Psoas muscle (tissue), 8 donors: ENCODE results near the gene MED29. TPM values are rescaled to one million over a fixed set of nuclear protein-coding genes. Genes with fewer than 3 reads are reported as not detected.

Source experiments
- ATAC-seq, 4 donors: fragments of 200-7000 bp; cut with Tn5 transposase; one replicate each; pipeline ENCODE4 v1.9.1; 2020; ENCODE audit warnings: moderate library complexity in 3 of 4, mild to moderate bottlenecking in 2 of 4
- DNase-seq, 2 donors: peaks; one replicate each; pipeline ENCODE4 v3.0.0-alpha.2; 2020
- H3K27ac ChIP-seq: fragments of 200-600 bp; one replicate; pipeline ENCODE4 v1.8.0; 2022
- H3K27me3 ChIP-seq, 3 donors: fragments of 200-600 bp in 1 of 3; one replicate each; pipeline versions ENCODE4 v1.6.1 to v1.8.0; 2013 to 2022; ENCODE audit warnings: low read length in 2 of 3, mild to moderate bottlenecking in 2 of 3, moderate library complexity in 1 of 3; ENCODE audit not compliant: insufficient read depth in 3 of 3
- H3K36me3 ChIP-seq, 2 donors: fragments of 200-600 bp in 1 of 2; one replicate each; pipeline versions ENCODE4 v1.6.1 to v1.8.0; 2013 to 2022; ENCODE audit warnings: low read depth in 1 of 2, mild to moderate bottlenecking in 1 of 2, moderate library complexity in 1 of 2; ENCODE audit not compliant: insufficient read depth in 1 of 2
- H3K4me1 ChIP-seq: fragments of 200-600 bp; one replicate; pipeline ENCODE4 v1.8.0; 2022
- H3K4me3 ChIP-seq: fragments of 200-600 bp; one replicate; pipeline ENCODE4 v1.8.0; 2022; ENCODE audit warnings: mild to moderate bottlenecking
- H3K9me3 ChIP-seq: fragments of 200-600 bp; one replicate; pipeline ENCODE4 v1.8.0; 2022
- WGBS, 3 donors: extraction: QIAGEN DNeasy Blood & Tissue Kit; methylation state at CpG; one replicate each; pipeline versions ENCODE4 v1.1.6 to v1.1.7; 2013; 5-methylcytosine and 5-hydroxymethylcytosine counted together
- intact Hi-C, 2 donors: fragments of 100-400 bp; cut with DNase I; formaldehyde crosslinking; loops; one replicate each; pipeline versions ENCODE4 v1.11.0 to v1.14.2; 2022
- polyA plus RNA-seq, 3 donors: library from polyadenylated mRNA; stranded (reverse); fragments of 200-250 nt; gene quantifications; one replicate each; pipeline ENCODE4 v1.2.3, GENCODE V29; 2013
- total RNA-seq, 4 donors: library from RNA; stranded (reverse); fragmentation: NEBNext Ultra II Directional in 2 of 4; extraction: Animal tissue kit (Norgen Biotek cat#: 25700) in 2 of 4; gene quantifications; one replicate each; pipeline versions ENCODE4 v1.2.1 to v1.2.4, GENCODE V29; 2021 to 2023
- TF ChIP-seq, protein P1 (sequence below): fragments of 200-600 bp; IDR thresholded peaks from one replicate; pipeline ENCODE4 v1.8.0; 2022; ENCODE audit warnings: antibody characterized with exemption
- donor health status: healthy with polysubstance abuse.
- donor health status: DM: no; HTN: no; CAD: no; lungs with moderate emphysema.
- donor health status: Bipolar disorder and iron deficiency.
- donor health status: healthy.
- donor health status: DM: yes; HTN: yes; CAD: no.
- donor health status: DM: no; HTN: no; CAD: no.
- donor health status: DM: no; HTN: no; CAD: no.
- donor health status: DM: yes; HTN: yes; CAD: no.

MED29 gene
- total and polyA plus RNA-seq, 7 donors, result 25.0 to 51.7 (median 29.8) TPM

DNA sequence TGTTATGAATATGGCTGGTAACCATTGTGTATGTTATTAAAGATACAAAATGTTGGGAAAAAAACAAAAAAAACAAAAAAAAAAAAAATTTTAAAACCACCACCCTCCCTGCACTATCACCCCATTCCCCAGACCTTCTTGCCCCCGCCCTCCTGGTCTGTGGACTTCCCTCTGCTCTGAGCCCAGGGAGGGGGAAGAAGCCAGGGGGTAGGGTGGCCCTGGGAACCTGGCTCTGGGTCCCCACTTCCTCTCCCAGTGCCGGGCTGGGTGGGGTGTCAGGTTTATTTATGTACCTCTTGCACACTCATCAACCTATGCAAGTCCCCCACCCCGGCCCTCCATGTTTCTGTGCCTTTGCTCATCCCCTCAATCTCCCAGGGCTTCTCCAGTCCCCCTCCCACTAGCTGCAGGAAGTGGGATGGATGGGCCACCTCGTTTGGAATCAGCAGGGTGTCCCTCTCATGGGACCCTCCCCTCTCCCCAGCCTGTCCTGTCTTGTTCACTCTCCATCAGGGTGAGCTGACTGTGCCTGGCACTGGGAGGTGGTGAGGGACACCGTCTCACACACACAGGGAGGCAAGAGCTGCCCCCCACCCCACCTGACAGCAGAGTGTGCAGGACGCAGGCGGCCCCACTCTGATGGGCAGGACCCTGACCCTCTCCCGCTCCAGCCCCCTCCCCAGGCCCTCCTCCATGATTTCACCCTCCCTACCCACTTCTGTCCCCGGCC is 6.2 kb upstream of the MED29 start:
- Histone ChIP-seq H3K36me3 (peaks cover 14 to 100% of the 10 kb centered on the region in 2 donors), H3K27ac (no peak overlapping the region), H3K4me3 (no peak overlapping the region), H3K27me3 (no peaks in the 10 kb centered on the region), H3K4me1 (peaks cover 2% of the 10 kb centered on the region), H3K9me3 (no peaks in the 10 kb centered on the region)
- TF ChIP-seq, protein P1, sequence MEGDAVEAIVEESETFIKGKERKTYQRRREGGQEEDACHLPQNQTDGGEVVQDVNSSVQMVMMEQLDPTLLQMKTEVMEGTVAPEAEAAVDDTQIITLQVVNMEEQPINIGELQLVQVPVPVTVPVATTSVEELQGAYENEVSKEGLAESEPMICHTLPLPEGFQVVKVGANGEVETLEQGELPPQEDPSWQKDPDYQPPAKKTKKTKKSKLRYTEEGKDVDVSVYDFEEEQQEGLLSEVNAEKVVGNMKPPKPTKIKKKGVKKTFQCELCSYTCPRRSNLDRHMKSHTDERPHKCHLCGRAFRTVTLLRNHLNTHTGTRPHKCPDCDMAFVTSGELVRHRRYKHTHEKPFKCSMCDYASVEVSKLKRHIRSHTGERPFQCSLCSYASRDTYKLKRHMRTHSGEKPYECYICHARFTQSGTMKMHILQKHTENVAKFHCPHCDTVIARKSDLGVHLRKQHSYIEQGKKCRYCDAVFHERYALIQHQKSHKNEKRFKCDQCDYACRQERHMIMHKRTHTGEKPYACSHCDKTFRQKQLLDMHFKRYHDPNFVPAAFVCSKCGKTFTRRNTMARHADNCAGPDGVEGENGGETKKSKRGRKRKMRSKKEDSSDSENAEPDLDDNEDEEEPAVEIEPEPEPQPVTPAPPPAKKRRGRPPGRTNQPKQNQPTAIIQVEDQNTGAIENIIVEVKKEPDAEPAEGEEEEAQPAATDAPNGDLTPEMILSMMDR, result no peak
- intact Hi-C loops, result loop anchor here in 1 of 2 donors (5.0 kb wide), 1 partner anchor 32 kb away; no protein-coding TSS in a partner anchor
- ATAC-seq, result peak in 2 of 4 donors; percentile 11 to 27
- WGBS, 3 donors, result 65% methylated on average over 9 of the region's 9 CpGs
- no peak for DNase-seq

DNA sequence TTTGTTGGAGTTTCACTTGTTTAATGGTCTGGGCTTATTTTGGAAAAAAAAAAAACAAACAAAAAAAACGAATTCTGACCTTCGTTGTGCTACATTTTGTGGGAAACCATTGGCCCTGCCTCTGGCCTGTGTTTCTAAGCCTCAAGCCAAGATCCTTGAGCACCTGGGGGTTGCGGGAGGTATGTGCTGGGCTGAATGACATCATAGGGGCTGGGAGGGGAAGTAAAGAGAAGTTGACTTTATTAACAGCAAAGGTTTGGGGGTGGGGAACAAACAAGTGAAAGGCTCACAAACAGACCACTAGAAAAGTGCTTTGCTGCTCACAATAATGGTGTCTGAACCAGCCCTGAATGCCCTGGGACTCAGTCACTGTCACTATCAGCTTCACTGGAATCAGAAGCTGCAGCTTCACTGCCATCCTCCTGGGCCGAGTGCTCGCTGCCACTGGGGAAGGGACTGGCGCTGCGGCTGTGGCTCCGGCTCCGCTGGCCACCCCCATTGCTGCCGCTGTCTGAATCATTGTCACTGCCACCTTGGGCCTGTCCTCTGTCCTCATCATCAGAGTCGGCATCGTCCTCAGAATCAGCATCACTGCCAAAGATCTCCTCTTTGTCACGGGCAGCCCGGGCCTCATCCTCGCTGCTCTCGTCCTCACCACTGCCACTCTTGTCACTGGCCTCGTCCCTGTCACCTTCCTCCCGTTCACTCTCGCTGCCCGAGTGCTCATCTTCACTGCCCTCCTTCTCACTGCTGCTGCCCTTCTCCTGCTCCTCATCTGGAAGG is 5.4 kb upstream of the MED29 start:
- H3K27me3 ChIP-seq, result no peaks in the 10 kb centered on the region
- peaks cover 9 to 92% of the 10 kb centered on the region in 2 donors for H3K36me3 ChIP-seq
- H3K9me3 ChIP-seq, result no peaks in the 10 kb centered on the region
- H3K27ac ChIP-seq, result no peak overlapping the region
- H3K4me1 ChIP-seq, result peaks cover 5% of the 10 kb centered on the region
- intact Hi-C loops, result no loop called here
- ATAC-seq (no peak), DNase-seq (no peak)
- no peak overlapping the region for H3K4me3 ChIP-seq
- TF ChIP-seq, protein P1, result no peak
- WGBS, 3 donors, result 68 to 82% (median 72%) methylated on average over 20 of the region's 20 CpGs

DNA sequence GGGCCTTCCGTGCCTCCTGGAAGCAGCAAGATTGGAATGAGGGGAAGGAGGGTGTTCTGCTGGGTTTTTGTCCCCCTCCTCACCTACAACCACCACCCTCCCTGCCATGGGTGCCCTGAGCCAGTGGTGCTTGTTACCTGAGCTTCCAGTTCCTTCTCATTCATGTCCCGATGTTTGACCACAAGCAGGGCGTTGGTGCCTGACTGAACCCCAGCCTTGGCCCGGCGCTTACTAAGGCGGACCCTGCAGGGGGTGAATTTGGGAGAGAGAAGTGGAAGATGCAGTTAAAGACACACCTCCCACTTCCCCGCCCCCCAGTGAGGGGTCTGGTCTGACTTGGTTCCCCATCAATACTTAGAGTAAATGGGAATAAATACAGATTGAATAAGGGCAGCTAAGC is 4.6 kb upstream of the MED29 start:
- Histone ChIP-seq H3K4me3 (no peak overlapping the region), H3K27me3 (no peaks in the 10 kb centered on the region), H3K4me1 (peaks cover 7% of the 10 kb centered on the region), H3K27ac (no peak overlapping the region), H3K9me3 (no peaks in the 10 kb centered on the region), H3K36me3 (peaks cover 3 to 85% of the 10 kb centered on the region in 2 donors)
- 82 to 86% (median 85%) methylated on average over 7 of the region's 7 CpGs for WGBS, 3 donors
- DNase-seq (no peak), ATAC-seq (no peak)
- TF ChIP-seq, protein P1, result no peak
- intact Hi-C loops, result no loop called here

DNA sequence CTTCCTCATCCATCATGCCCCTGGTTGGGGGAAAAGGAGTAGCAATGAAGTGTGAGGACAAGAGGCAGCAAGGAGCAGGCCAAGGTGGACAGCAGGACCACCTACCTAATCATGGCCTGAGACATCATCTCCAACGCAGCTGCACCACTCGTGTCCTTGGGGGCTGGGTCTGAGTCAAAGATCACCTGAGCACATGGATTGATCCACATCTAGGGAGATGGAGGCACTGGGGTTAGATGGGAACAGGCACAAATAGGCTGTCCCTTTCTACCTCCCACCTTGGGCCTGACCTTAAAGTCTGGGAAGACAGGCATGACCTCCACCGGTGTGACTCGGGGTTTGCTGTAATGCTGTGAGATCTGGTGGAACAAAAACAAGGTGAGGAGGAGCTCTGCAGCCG is 2.5 kb upstream of the MED29 start:
- ATAC-seq (no peak), DNase-seq (peak in 1 of 2 donors; percentile 8)
- H3K4me3 ChIP-seq, result no peak overlapping the region
- TF ChIP-seq, protein P1, result no peak
- H3K27me3 ChIP-seq, result no peaks in the 10 kb centered on the region
- intact Hi-C loops, result no loop called here
- WGBS, 3 donors, result 77 to 91% (median 77%) methylated on average over 5 of the region's 5 CpGs
- H3K36me3 ChIP-seq, result peaks cover 0 to 70% of the 10 kb centered on the region in 2 donors
- no peaks in the 10 kb centered on the region for H3K9me3 ChIP-seq
- H3K27ac ChIP-seq, result no peak overlapping the region
- peaks cover 18% of the 10 kb centered on the region for H3K4me1 ChIP-seq
